Fibroblast of lung (primary cell): ENCODE data around the gene ATP6V0D1.

Experiments
- CTCF ChIP-seq, 2 donors: IDR thresholded peaks in 1 of 2; conservative IDR thresholded peaks in 1 of 2; 1 replicate in 1 of 2; 2 replicates in 1 of 2; pipeline ENCODE4 v1.5.1; 2011 to 2012; ENCODE audit warnings: low read length in 2 of 2, control low read depth in 1 of 2, inconsistent platforms in 1 of 2, low read depth in 1 of 2, mild to moderate bottlenecking in 1 of 2
- EZH2 ChIP-seq: IDR thresholded peaks from 2 replicates; pipeline ENCODE4 v1.5.1; 2012; ENCODE audit warnings: low read length, control low read depth, mild to moderate bottlenecking; ENCODE audit errors: missing control alignments

- TF ChIP-seq CTCF (conservative IDR thresholded peaks at IDR 0.05 in 1 of 2, IDR thresholded peaks at IDR 0.05 in 1 of 2; ENCODE audit: low read depth in 1 of 2, low read length in 2 of 2) (no peak), EZH2 (no peak)
Observed at GRCh38 chr16:67458121-67458641, 22.8 kb downstream of the ATP6V0D1 start.
